Measurements from ENCODE around the gene SEPTIN5. TPM values are rescaled to one million over a fixed set of nuclear protein-coding genes. Genes with fewer than 3 reads are reported as not detected.
"Not testable (repeated sequence)": the region's sequence is repeated elsewhere in the genome, so short reads cannot be mapped to it uniquely, and the experiment has no call there.

SEPTIN5 gene
- total RNA-seq, 1 donor from 2014 or later = 123 TPM

DNA sequence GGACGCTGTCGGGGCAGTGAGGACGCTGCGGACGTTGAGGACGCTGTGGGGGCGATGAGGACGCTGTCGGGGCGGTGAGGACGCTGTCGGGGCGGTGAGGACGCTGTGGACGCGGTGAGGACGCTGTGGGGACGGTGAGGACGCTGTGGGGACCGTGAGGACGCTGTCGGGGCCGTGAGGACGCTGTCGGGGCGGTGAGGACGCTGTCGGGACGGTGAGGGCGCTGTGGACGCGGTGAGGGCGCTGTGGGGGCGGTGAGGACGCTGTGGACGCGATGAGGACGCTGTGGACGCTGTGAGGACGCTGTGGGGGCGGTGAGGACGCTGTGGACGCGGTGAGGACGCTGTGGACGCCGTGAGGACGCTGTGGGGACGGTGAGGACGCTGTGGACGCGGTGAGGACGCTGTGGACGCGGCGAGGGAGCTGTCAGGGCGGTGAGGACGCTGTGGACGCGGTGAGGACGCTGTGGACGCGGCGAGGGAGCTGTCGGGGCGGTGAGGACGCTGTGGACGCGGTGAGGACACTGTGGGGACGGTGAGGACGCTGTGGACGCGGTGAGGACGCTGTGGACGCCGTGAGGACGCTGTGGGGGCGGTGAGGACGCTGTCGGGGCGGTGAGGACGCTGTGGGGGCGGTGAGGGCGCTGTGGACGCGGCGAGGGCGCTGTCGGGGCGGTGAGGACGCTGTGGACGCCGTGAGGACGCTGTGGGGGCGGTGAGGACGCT lies 11.9 kb downstream of the SEPTIN5 start:
- intact Hi-C loops (cut with DNase I) = loop anchor here (5.0 kb wide), 1 partner anchor 126 kb away; the partner anchor contains the start of genes GNB1L and RTL10
- not testable (repeated sequence) for DNase-seq; ATAC-seq (ENCODE audit: poor library complexity)

DNA sequence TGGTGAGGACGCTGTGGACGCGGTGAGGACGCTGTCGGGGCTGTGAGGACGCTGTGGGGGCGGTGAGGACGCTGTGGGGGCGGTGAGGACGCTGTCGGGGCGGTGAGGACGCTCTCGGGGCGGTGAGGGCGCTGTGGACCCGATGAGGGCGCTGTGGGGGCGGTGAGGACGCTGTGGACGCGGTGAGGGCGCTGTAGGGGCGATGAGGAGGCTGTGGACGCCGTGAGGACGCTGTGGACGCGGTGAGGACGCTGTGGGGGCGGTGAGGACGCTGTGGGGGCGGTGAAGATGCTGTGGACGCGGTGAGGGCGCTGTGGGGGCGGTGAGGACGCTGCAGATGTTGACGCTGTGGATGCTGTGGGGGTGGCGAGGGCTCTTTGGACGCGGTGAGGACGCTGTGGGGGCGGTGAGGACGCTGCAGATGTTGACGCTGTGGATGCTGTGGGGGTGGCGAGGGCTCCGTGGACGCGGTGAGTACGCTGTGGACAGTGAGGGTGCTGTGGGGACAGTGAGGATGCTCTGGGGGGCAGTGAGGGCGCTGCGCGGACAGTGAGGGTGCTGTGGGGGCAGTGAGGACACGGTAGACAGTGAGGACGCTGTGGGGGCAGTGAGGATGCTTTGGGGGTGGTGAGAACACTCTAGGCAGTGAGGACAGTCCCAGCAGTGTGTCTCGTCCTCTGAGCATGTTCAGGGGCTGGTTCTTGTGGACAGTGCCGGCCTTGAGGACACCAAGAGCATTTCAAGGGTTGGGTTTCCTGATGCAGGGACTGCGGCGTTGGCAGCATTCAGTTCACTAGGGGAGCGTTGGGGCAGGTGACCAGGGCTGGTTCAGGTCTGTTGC lies 13.2 kb downstream of the SEPTIN5 start:
- DNase-seq (no peak), ATAC-seq (ENCODE audit: poor library complexity) (no peak)
- intact Hi-C loops (cut with DNase I) = loop anchor here (5.0 kb wide), 1 partner anchor 125 kb away; the partner anchor contains the start of genes GNB1L and RTL10

DNA sequence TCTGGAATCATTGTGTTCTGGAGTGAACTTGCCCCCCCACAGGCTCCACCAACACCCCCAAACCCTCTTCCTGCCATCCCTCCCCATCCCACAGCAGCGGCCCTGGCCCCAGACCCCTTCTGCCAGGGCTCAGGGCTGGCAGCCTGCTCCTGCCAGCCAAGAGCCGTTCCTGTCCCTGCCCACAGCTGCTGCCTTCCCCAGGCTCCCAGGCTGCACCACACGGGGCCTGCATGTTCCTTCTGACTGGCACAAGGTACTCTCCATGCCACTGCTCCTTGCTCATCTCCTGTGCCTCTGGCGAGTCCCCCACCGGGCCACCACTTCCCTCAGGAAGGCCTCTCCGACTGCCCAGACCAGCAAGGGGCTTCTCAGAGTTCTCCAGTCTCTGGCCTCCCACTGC lies 14.0 kb downstream of the SEPTIN5 start:
- ATAC-seq (ENCODE audit: poor library complexity) (no peak), DNase-seq (no peak)
- intact Hi-C loops (cut with DNase I) = loop anchor here (5.0 kb wide), 1 partner anchor 124 kb away; the partner anchor contains the start of genes GNB1L and RTL10

DNA sequence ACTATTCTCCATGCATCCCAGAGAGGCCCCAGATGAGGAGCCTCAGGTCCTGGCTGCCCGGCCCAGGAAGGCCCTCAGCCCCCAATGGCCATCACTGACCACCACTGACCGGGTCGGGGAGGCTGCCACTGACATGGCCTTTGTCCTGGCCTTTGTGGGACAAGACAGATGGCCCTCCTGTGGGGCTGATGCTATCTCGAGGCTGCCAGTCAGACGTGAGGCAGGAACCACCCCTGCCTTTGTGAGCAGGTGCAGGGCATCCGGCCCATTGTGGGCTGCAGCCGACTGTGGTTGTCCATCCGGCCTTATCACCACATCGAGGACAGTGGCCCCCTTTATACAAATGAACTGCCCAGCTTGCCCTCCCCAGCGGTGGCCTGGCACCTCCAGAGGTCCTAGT lies 14.5 kb downstream of the SEPTIN5 start:
- no peak for ATAC-seq (ENCODE audit: poor library complexity)
- no peak for DNase-seq
- intact Hi-C loops (cut with DNase I) = loop anchor here (5.0 kb wide), 1 partner anchor 123 kb away; the partner anchor contains the start of genes GNB1L and RTL10

DNA sequence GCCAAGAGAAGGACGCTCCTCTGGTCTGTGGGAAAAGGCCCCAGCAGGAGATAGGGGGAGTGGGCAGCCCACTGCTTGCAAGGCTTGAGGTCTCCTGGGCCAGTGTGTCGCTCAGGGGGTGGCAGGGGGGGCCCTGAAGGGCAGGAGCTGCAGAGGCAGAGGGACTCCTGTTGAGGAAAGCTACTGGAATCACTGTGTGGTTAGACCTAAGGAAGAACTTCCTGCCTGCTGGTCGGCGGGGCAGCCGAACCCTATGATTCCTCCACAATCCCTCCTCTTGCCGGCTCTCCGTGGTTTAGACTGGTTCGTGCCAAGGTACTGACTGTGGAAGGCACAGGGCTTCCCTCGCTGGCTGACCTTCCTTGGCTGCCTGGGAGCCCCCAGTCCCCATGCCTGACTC lies 15.2 kb downstream of the SEPTIN5 start:
- DNase-seq = no peak
- ATAC-seq (ENCODE audit: poor library complexity) = no peak
- intact Hi-C loops (cut with DNase I) = loop anchor here (5.0 kb wide), 1 partner anchor 123 kb away; the partner anchor contains the start of genes GNB1L and RTL10

DNA sequence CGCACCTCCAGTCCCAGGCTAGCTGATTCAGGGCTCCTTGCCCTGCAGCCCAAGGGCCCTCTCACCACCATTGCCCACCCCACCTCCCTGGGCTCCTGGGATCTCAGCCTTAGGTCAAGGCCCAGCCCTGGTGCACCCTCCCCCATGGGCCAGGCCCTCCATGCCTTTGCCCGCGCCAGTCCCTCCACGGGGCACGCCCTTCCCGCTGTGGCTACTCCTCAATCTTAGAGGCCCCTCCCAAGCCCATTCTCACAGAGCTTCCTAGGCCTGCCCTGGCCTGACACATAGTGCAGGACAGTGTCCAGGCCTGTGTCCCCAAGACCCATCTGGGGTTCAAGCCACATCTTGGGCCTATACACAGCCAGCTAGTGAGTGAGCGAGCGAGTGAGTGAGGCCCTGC lies 15.9 kb downstream of the SEPTIN5 start:
- DNase-seq (no peak), ATAC-seq (ENCODE audit: poor library complexity) (peak; percentile 3)
- intact Hi-C loops (cut with DNase I) = loop anchor here (2.0 kb wide), 1 partner anchor 181 kb away; no protein-coding TSS in a partner anchor

DNA sequence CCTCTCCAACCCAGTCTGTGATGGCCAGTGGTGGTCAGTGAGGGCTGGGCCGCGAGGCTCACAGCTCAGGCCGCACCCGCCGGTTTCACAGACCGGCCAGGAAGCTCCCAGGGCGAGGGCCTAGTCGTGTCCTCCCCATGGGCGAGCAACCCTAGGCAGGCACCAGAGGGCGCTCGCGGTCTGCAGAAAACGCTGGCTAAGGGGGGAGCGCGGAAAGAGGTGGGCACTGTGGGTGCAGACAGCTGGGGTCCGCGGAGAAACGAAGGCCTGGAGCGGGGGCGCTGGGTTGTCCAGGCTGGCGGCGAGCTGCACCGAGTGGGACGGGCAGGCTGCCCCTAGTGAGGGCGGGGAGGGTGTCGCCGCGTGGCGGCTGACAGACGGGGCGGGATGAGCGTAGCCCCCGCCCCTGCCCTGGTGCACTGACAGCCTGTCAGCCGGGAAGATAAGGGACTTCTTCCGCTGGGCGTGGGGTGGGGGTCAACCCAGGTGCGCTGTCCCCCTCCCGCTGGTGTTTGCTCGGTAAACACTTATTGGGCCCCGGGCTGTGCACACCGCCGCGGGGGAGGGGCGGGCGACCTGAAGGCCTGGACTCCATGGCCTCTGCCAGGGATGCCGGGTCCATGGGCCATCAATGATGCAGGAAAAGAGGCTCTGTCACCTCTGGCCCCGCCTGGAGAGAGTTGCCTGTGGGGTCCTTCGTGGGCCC lies 16.5 kb downstream of the SEPTIN5 start:
- ATAC-seq (ENCODE audit: poor library complexity) = peak; percentile 94
- peak; percentile 91 for DNase-seq
- intact Hi-C loops (cut with DNase I) = loop anchor here (2.0 kb wide), 1 partner anchor 180 kb away; no protein-coding TSS in a partner anchor

DNA sequence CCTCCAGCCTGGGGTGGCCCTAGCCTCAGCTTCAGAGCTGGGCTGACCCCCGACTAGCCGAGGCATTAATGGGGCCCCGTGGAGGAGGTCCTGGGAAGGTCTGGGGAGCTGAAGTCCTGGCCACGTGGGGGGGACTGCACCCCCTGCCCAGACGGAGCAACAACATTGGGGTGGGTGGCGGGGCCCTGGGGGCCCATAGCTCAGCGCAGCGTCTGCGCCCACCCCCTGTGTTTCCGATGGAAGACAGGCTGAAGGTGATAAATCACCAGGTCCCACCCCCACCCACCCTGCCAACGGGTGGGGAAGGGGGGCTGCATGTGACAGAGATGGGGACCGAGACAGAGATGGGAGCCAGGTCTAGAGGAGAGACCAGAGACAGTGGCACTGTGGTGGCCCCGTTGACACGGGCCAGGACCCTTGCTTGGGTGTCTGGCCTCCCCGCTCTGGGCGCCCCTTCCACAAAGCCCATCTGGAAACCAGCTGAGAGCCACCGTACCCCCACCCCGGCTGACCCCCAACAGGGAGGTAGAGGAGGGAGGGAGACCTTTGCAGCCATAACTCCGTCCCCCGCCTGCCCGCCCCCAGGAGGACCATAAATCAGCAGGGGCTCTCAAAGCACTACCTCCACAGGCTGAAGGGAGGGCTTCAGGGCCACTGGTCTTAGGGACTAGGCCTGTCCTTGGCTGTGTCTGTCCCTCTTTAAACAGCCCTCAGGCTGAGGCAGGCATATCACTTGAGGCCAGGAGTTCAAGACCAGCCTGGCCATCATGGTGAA lies 17.2 kb downstream of the SEPTIN5 start:
- ATAC-seq (ENCODE audit: poor library complexity) (peak; percentile 2), DNase-seq (no peak)
- intact Hi-C loops (cut with DNase I) = loop anchor here (2.0 kb wide), 1 partner anchor 179 kb away; no protein-coding TSS in a partner anchor

DNA sequence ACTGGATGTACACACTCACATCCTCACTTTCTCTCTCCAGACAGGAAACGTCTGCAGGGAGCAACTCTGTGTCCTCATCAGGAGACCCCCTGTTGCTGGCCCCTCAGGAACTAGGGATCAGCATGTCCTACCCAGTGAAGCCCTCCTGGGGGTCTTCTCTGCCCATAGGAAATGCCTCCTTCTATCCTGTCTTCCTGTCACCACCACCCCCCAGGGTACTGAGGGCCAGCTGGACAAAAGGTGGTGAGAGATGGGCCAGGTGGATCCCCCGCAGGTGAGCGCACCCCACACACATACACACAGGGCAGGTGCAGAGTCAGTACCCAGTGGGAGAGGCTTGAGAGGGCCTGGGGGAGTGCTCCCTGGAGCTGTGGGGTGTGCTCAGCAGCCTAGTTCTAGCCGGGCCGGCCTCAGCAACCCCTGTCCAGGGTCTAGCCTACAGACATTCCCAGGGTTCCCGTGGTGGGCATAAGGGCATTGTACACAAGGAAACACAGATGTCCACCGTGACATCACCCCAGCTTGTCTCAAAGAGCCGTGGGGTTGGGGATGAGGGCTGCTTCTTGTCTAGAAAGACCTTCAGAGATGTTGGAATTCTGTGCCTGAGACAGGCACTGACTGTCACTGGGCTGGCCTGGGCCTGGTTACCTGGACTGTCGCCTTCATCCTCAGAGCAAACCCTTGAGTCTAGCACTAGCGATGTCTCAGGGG lies 18.3 kb downstream of the SEPTIN5 start:
- no peak for ATAC-seq (ENCODE audit: poor library complexity)
- intact Hi-C loops (cut with DNase I) = no loop called here
- DNase-seq = no peak

DNA sequence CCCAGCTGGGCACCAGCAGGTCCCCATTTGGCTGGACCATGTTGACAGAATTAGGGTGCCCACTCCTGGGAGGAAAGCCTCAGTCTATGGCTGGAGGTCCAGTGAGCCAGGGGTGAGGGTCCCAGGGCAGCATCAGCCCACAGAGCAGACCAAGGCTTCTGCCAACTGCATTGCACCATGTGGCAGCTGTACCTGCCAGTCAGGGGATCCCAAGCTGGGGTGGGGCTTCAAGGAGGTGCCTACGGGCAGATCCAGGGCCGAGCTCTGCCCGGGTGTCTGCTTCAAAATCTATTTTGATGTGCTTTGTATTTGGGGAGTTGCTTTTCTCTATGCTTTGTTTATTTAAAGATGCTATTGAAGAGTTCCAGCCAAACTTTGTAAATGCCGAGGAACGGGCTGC lies 19.5 kb downstream of the SEPTIN5 start:
- intact Hi-C loops (cut with DNase I) = no loop called here
- DNase-seq (no peak), ATAC-seq (ENCODE audit: poor library complexity) (no peak)

DNA sequence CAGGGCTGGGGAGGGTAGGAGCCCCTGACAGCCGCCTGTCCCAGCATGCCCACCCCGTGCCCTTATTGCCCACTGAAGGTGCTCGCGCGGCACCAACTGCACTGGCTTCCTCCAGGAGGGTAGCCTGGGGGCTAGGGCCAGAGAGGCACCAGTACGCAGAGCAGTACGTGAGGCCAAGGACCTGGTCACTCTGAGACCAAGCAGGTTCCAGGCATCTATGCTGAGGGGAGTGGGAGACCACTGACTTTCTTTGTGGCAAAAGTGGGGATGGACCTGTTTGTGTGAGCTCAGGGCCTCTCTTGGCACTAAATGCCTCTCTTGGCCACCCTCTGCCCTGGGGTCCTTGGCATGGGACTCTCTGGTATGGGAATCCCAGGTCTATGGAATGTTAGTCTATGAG lies 19.9 kb downstream of the SEPTIN5 start:
- no peak for DNase-seq
- no peak for ATAC-seq (ENCODE audit: poor library complexity)
- intact Hi-C loops (cut with DNase I) = no loop called here

DNA sequence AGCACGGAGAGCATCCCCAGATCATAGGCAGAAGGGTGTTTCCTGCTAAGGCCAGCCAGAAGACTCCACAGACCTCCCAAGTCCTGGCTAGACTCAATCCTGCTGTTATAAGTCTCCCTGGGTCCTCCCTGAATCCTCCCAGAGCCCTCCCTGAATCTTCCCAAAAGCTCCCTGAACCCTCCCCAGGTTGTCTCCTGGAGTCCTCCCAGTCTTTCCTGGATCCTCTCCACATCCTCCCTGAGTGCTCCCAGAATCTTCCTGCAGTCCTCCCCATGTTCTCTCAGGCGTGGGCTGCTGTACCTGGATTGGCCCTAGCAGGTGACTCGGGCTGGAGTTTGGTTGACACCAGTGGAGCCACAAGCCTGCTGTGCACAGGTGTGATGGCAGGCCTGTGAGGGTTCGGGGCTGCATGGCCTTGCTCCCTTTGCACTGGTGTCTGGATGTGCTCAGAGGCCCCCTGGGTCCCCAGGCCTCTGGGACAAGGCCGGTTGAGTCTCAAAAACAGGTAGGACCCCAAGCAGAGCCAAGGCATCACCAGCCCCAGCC lies 20.6 kb downstream of the SEPTIN5 start:
- intact Hi-C loops (cut with DNase I) = no loop called here
- DNase-seq (no peak), ATAC-seq (ENCODE audit: poor library complexity) (no peak)

DNA sequence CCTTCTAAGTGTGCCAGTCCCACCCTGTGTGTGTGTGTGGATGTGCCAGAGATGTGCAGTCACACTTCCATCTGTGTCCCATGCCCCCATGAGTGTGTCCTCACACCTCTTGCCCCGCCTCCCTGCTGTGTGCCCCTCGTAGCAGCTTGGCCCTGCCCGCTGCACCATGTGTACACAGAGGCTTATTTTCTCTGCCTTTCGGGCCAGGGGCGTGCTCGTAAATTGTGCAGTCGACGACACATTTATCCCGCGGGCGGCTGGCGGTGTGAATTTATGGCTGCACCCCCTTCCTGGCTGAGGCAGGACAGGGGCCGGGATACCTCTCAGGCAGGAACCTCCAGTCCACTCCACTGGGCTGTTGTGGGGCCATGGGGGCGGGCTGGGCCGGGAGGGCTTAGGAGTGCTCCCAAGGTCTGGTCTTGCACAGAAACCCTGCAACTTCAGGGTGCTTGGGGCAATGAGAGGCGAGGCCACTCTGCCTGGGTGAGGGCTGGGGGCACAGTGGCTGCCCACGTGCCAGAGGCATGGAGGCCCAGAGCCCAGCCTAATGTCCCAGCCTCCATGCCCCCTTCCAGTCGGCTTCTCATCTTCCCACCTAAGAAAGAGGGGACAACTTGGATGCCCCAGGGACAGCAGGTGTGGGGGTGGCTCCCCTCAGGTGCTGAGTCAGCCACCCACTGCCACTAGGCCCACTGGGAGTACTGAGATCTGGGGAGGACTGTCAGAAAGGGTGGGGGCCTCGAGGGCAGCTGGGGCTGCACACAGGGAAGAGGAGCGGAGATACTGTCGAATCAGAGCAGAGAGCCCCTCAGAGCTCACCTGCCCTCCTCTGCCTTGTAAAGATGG lies 21.6 kb downstream of the SEPTIN5 start:
- ATAC-seq (ENCODE audit: poor library complexity) (no peak), DNase-seq (no peak)
- intact Hi-C loops (cut with DNase I) = no loop called here

DNA sequence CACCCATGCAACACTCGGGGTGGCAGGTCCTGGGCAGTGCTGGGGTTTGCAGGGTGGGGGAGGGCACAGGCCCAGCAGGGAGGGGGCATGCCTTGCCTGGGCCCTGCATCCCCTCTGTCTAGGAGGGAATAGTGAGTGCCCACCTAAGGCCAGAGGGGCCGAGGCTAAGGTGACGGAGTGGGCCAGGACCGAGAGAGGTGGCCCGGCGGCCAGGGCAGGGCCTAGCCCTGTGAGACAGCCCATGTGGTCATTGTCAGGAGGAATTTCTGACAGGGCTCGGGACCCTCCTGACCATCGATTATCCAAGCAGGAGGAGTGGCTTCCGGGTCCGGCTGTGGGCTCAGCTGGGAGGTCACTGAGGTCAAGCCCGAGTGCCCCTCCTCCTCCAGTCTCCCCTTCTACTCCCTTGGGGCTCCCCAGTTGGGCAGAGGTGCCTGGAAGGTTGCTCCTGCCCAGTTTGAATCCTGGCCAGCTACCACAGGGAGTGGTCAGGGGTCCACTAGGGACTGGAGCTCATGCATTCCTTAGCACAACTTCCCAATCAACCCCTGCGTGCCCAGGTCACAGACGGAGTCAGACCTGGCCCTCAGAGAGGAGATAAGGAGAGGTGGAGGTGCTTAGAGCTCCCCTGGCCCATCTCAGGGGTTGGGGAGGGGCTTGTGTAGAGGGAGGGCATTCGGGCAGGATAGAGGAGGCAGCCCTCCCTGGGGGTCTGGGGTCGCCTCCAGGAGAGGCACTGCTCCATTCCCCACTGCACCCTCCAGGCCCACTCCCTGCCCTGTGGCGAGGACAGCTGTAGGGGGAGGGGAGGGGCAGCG lies 23.8 kb downstream of the SEPTIN5 start:
- ATAC-seq (ENCODE audit: poor library complexity) (no peak), DNase-seq (no peak)
- intact Hi-C loops (cut with DNase I) = no loop called here

DNA sequence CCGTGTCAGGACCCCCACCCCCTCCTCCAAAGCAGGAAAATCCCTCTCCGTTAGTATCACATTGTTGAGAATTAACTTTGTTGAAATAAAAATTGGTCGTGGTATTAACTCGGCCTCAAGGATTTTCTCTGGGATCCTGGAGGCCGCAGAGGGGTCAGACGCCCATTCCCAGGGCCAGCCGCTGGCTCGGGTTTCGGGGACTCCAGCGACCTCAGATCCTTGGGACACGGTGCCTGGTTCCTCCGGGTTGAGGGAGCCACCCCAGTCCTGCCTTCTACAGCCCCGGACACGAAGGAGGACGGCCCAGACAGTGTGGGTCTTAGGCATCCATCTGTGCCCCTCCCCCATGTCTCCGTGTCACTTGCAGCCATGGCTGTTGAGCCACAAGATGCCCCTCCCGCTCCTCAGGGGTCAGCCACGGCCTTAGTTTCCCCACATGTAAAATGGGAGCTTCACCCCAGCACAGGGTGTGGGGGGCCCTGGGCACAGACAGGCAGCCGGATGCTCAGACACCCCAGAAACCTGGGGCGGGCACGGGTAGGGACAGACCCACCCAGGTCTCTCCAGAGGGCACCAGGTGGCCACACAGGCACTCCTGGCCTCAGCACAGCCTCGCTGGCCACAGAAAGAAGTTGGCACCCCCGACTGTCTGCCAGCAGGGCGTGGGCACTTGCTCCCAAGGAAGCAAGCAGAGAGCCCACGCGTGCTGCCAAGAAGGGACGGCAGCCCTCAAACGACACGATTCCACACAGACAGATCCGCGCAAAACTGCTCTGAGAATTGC lies 24.6 kb downstream of the SEPTIN5 start:
- intact Hi-C loops (cut with DNase I) = no loop called here
- DNase-seq (no peak), ATAC-seq (ENCODE audit: poor library complexity) (no peak)

Data from Right ventricle myocardium superior (tissue), 1 donor.